ACC112 (cell line): ENCODE results near the gene OFD1.
"Not testable (repeated sequence)": the region's sequence is repeated elsewhere in the genome, so short reads cannot be mapped to it uniquely, and the experiment has no call there.

Experiments used
- H2AFZ ChIP-seq: fragments of 200-600 bp; sonication (generic); one replicate; pipeline ENCODE4 v1.6.0; 2017; ENCODE audit warnings: antibody characterized with exemption, low read length; ENCODE audit not compliant: unreplicated experiment
- H3K27ac ChIP-seq: fragments of 200-600 bp; sonication (generic); 2 replicates; pipeline ENCODE4 v1.5.1; 2014; ENCODE audit warnings: low read depth, mild to moderate bottlenecking, antibody characterized with exemption, low read length, moderate library complexity
- H3K27me3 ChIP-seq: fragments of 200-600 bp; sonication (generic); 2 replicates; pipeline ENCODE4 v1.6.1; 2014; ENCODE audit warnings: mild to moderate bottlenecking, antibody characterized with exemption, low read length, moderate library complexity, mixed read lengths; ENCODE audit not compliant: insufficient read depth
- H3K36me3 ChIP-seq: fragments of 200-600 bp; sonication (generic); 2 replicates; pipeline ENCODE4 v1.6.1; 2016; ENCODE audit warnings: mild to moderate bottlenecking, antibody characterized with exemption, low read length, moderate library complexity, mixed read lengths; ENCODE audit not compliant: insufficient read depth
- H3K4me1 ChIP-seq: fragments of 200-600 bp; sonication (generic); one replicate; pipeline ENCODE4 v1.6.1; 2016; ENCODE audit warnings: low read length, mixed read lengths; ENCODE audit not compliant: insufficient read depth, unreplicated experiment, control insufficient read depth
- H3K4me3 ChIP-seq: fragments of 200-600 bp; sonication (generic); 2 replicates; pipeline ENCODE4 v1.5.1; 2014; ENCODE audit warnings: mild to moderate bottlenecking, low read depth, low read length
- H3K79me2 ChIP-seq: fragments of 200-600 bp; sonication (generic); one replicate; pipeline ENCODE4 v1.6.0; 2016; ENCODE audit warnings: low read length; ENCODE audit not compliant: control insufficient read depth, unreplicated experiment, insufficient read depth

Gene OFD1

GRCh38 chrX:13703135-13703534 lies 31.4 kb upstream of the OFD1 start:
- Histone ChIP-seq H3K4me1 (peaks cover 33% of the 10 kb centered on the region), H3K27ac (peak overlapping the region; percentile 4; the same call in 1 of the 2 replicates), H3K36me3 (no peaks in the 10 kb centered on the region), H3K4me3 (no peak overlapping the region), H3K79me2 (peaks cover 79% of the 10 kb centered on the region), H2AFZ (no peak overlapping the region), H3K27me3 (no peaks in the 10 kb centered on the region)

GRCh38 chrX:13703589-13703988 lies 31.0 kb upstream of the OFD1 start:
- Histone ChIP-seq H3K27ac (peak overlapping the region; percentile 4; the same call in 1 of the 2 replicates), H3K79me2 (peaks cover 76% of the 10 kb centered on the region)

GRCh38 chrX:13711141-13711540 lies 23.4 kb upstream of the OFD1 start:
- H3K79me2 ChIP-seq: peaks cover 35% of the 10 kb centered on the region
- H3K36me3 ChIP-seq: peaks cover 34% of the 10 kb centered on the region

More at GRCh38 chrX:13703589-13703988, 31.0 kb upstream of the OFD1 start:
- Histone ChIP-seq H3K27me3 (no peaks in the 10 kb centered on the region), H3K4me3 (no peak overlapping the region), H3K36me3 (peaks cover under 1% of the 10 kb centered on the region; the same call in 1 of the 2 replicates), H2AFZ (no peak overlapping the region), H3K4me1 (peaks cover 28% of the 10 kb centered on the region)

GRCh38 chrX:13716455-13716854 lies 18.1 kb upstream of the OFD1 start:
- Histone ChIP-seq H3K4me3 (no peak overlapping the region), H3K27ac (no peak overlapping the region), H3K36me3 (peaks cover 32% of the 10 kb centered on the region), H3K27me3 (no peaks in the 10 kb centered on the region), H3K79me2 (peaks cover 20% of the 10 kb centered on the region), H3K4me1 (peaks cover 24% of the 10 kb centered on the region), H2AFZ (no peak overlapping the region)

More at GRCh38 chrX:13711141-13711540, 23.4 kb upstream of the OFD1 start:
- no peaks in the 10 kb centered on the region for H3K27me3 ChIP-seq
- no peak overlapping the region for H3K27ac ChIP-seq
- no peak overlapping the region for H3K4me3 ChIP-seq
- H3K4me1 ChIP-seq: no peaks in the 10 kb centered on the region
- no peak overlapping the region for H2AFZ ChIP-seq

- H3K36me3 ChIP-seq: peaks cover 29% of the 10 kb centered on the region
- H3K79me2 ChIP-seq: peaks cover 22% of the 10 kb centered on the region
- no peaks in the 10 kb centered on the region for H3K27me3 ChIP-seq
- H2AFZ ChIP-seq: no peak overlapping the region
- peaks cover 28% of the 10 kb centered on the region for H3K4me1 ChIP-seq
- peak overlapping the region; percentile 99; the same call in 1 of the 2 replicates for H3K27ac ChIP-seq
- H3K4me3 ChIP-seq: no peak overlapping the region
Measured at GRCh38 chrX:13716905-13717304, 17.6 kb upstream of the OFD1 start.

GRCh38 chrX:13717700-13718472 lies 16.7 kb upstream of the OFD1 start:
- H3K4me1 ChIP-seq: peaks cover 33% of the 10 kb centered on the region
- H3K27me3 ChIP-seq: no peaks in the 10 kb centered on the region
- 0 out of 2 replicates have a peak overlapping the region, but pooled peaks have one; percentile 16 for H3K4me3 ChIP-seq
- no peak overlapping the region for H2AFZ ChIP-seq
- peaks cover 26% of the 10 kb centered on the region for H3K79me2 ChIP-seq
- peaks cover 26% of the 10 kb centered on the region for H3K36me3 ChIP-seq
- H3K27ac ChIP-seq: peak overlapping the region; percentile 99

GRCh38 chrX:13719192-13719856 lies 15.2 kb upstream of the OFD1 start:
- Histone ChIP-seq H3K36me3 (peaks cover 26% of the 10 kb centered on the region), H2AFZ (no peak overlapping the region), H3K27ac (peak overlapping the region; percentile 99), H3K4me1 (peaks cover 33% of the 10 kb centered on the region), H3K27me3 (no peaks in the 10 kb centered on the region), H3K79me2 (peaks cover 34% of the 10 kb centered on the region), H3K4me3 (no peak overlapping the region)

- no peak overlapping the region for H2AFZ ChIP-seq
- H3K4me3 ChIP-seq: no peak overlapping the region
- peaks cover 12% of the 10 kb centered on the region; the same call in 1 of the 2 replicates for H3K36me3 ChIP-seq
- H3K4me1 ChIP-seq: peaks cover 33% of the 10 kb centered on the region
- no peaks in the 10 kb centered on the region for H3K27me3 ChIP-seq
- peak overlapping the region; percentile 39; the same call in 1 of the 2 replicates for H3K27ac ChIP-seq
- H3K79me2 ChIP-seq: peaks cover 34% of the 10 kb centered on the region
Measured at GRCh38 chrX:13721371-13721770, 13.2 kb upstream of the OFD1 start.

GRCh38 chrX:13721819-13722519 lies 12.6 kb upstream of the OFD1 start:
- Histone ChIP-seq H3K36me3 (peaks cover 11% of the 10 kb centered on the region; the same call in 1 of the 2 replicates), H3K79me2 (peaks cover 33% of the 10 kb centered on the region)

GRCh38 chrX:13724878-13725277 lies 9.7 kb upstream of the OFD1 start:
- not testable (repeated sequence) for H3K36me3 ChIP-seq, H3K4me3 ChIP-seq, H3K27ac ChIP-seq, H2AFZ ChIP-seq, H3K27me3 ChIP-seq
- H3K79me2 ChIP-seq: peaks cover 28% of the 10 kb centered on the region
- H3K4me1 ChIP-seq: peaks cover 13% of the 10 kb centered on the region

More at GRCh38 chrX:13721819-13722519, 12.6 kb upstream of the OFD1 start:
- H3K4me1 ChIP-seq: peaks cover 33% of the 10 kb centered on the region
- H3K27me3 ChIP-seq: no peaks in the 10 kb centered on the region
- H3K27ac ChIP-seq: peak overlapping the region; percentile 39; the same call in 1 of the 2 replicates
- no peak overlapping the region for H3K4me3 ChIP-seq
- no peak overlapping the region for H2AFZ ChIP-seq
